ENCODE results near the gene CPOX.

DNA sequence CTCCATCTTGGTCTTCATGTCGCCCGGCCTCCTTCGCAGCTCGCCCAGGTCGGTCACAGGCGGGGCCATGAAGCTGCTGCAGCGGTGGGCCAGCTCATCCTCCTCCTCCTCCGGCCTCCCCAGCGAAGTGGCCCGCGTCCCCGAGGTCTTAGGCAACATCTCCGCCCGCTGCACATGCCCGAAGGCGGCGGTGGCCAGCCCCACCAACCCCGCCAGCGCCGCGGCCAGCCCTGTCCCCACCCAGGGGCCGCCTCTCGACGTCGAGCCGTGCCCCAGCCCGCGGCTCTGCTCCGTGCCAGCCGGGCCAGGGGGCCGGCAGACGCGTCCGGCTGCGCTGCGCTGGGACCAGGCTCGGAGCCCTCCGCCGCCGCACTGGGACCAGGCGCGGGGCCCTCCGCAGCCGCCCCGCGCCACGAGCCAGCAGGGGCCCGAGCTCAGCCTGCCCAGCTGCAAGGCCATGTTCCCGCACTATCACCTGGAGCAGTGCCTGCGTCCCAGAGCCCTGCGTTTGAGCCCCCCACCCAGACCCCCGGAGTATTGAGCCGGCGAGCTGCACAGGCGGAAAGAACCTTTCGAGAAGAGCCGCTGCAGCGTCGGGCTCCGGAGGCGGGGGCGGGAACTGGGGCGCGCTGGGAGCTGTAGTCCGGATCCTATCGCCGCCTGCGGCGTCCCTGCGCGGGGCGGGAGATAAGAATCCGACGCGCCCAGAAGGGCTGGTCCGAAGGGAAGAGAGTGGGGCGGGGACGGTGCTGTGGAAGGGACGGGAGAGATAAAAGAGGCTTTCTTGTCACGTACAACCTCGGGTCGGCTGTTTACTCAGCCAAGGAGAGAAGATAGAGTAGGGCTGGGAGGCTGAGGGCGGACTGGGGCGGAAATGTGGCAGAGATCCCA is at the start of gene CPOX:
- TF ChIP-seq EGR1 (IDR thresholded peaks at IDR 0.05) (peak; percentile 95), TEAD4 (IDR thresholded peaks at IDR 0.05) (no peak), TCF12 (IDR thresholded peaks at IDR 0.05; ENCODE audit: low read depth) (no peak; the same call in 1 of the 2 replicates), YY1 (IDR thresholded peaks at IDR 0.05; ENCODE audit: low read depth) (peak; percentile 56; the same call in 1 of the 2 replicates), RAD21 (IDR thresholded peaks at IDR 0.05; ENCODE audit: low read depth) (no peak), CEBPB (IDR thresholded peaks at IDR 0.05) (no peak), MAX (IDR thresholded peaks at IDR 0.05) (peak; percentile 37), TAF1 (IDR thresholded peaks at IDR 0.05; ENCODE audit: low read depth) (peak; percentile 78; the same call in 1 of the 2 replicates), EP300 (IDR thresholded peaks at IDR 0.05; ENCODE audit: borderline replicate concordance) (peak; percentile 37; the same call in 1 of the 2 replicates), ZBTB7A (IDR thresholded peaks at IDR 0.05; ENCODE audit: low read depth) (peak; percentile 72), FOXM1 (IDR thresholded peaks at IDR 0.05; ENCODE audit: borderline replicate concordance, low read depth) (no peak)
- TF ChIP-seq, protein P1, sequence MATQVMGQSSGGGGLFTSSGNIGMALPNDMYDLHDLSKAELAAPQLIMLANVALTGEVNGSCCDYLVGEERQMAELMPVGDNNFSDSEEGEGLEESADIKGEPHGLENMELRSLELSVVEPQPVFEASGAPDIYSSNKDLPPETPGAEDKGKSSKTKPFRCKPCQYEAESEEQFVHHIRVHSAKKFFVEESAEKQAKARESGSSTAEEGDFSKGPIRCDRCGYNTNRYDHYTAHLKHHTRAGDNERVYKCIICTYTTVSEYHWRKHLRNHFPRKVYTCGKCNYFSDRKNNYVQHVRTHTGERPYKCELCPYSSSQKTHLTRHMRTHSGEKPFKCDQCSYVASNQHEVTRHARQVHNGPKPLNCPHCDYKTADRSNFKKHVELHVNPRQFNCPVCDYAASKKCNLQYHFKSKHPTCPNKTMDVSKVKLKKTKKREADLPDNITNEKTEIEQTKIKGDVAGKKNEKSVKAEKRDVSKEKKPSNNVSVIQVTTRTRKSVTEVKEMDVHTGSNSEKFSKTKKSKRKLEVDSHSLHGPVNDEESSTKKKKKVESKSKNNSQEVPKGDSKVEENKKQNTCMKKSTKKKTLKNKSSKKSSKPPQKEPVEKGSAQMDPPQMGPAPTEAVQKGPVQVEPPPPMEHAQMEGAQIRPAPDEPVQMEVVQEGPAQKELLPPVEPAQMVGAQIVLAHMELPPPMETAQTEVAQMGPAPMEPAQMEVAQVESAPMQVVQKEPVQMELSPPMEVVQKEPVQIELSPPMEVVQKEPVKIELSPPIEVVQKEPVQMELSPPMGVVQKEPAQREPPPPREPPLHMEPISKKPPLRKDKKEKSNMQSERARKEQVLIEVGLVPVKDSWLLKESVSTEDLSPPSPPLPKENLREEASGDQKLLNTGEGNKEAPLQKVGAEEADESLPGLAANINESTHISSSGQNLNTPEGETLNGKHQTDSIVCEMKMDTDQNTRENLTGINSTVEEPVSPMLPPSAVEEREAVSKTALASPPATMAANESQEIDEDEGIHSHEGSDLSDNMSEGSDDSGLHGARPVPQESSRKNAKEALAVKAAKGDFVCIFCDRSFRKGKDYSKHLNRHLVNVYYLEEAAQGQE (IDR thresholded peaks at IDR 0.05; ENCODE audit: low read depth) = peak; percentile 17; the same call in 1 of the 2 replicates
